Activated CD8-positive, alpha-beta T cell treated with anti-CD3 and anti-CD28 coated beads for 36 hours (primary cell): ENCODE results near the gene CYYR1. TPM values are rescaled to one million over a fixed set of nuclear protein-coding genes. Genes with fewer than 3 reads are reported as not detected.

Experiments
- ATAC-seq: fragments of 200-7000 bp; cut with Tn5 transposase; one replicate; pipeline ENCODE4 v1.10.0; 2021; ENCODE audit warnings: mild to moderate bottlenecking, moderate library complexity
- CTCF ChIA-PET: fragments of 350-600 bp; sonication (Branson Sonifier 250); formaldehyde crosslinking; loops from one replicate; lab custom pipeline; 2021; ENCODE audit warnings: antibody characterized with exemption; lab: Charles Lee
- POLR2A ChIA-PET: fragments of 350-600 bp; sonication (Branson Sonifier 250); formaldehyde crosslinking; loops from one replicate; lab custom pipeline; 2021; ENCODE audit warnings: antibody characterized with exemption; lab: Charles Lee
- DNase-seq: peaks from one replicate; pipeline ENCODE4 v3.0.0-alpha.2; 2020
- H3K27ac Mint-ChIP-seq: one replicate; pipeline ENCODE4 v1.8.0; 2021; ENCODE audit warnings: mild to moderate bottlenecking, mixed read lengths
- H3K27me3 Mint-ChIP-seq: one replicate; pipeline ENCODE4 v1.8.0; 2021; ENCODE audit warnings: mixed read lengths
- H3K36me3 Mint-ChIP-seq: one replicate; pipeline ENCODE4 v1.8.0; 2021; ENCODE audit warnings: low read depth, mixed read lengths
- H3K4me1 Mint-ChIP-seq: one replicate; pipeline ENCODE4 v1.8.0; 2021; ENCODE audit warnings: low read depth, mixed read lengths
- H3K4me3 Mint-ChIP-seq: one replicate; pipeline ENCODE4 v1.8.0; 2021; ENCODE audit warnings: mild to moderate bottlenecking, moderate library complexity, mixed read lengths
- H3K9me3 Mint-ChIP-seq: one replicate; pipeline ENCODE4 v1.8.0; 2021; ENCODE audit warnings: mixed read lengths
- CTCF ChIP-seq: fragments of 200-600 bp; IDR thresholded peaks from one replicate; pipeline ENCODE4 v1.8.0; 2022; ENCODE audit warnings: antibody characterized with exemption, mild to moderate bottlenecking
- intact Hi-C: fragments of 100-400 bp; cut with micrococcal nuclease; formaldehyde crosslinking; loops from one replicate; pipeline ENCODE4 v1.10.0; 2022
- total RNA-seq, 2 experiments: library from RNA; stranded (reverse); gene quantifications; one replicate each; pipeline ENCODE4 v1.2.3, GENCODE V29; 2021

The CYYR1 gene
- total RNA-seq, 2 experiments from 2014 or later, result not detected

- no peak overlapping the region for H3K27ac Mint-ChIP-seq
- DNase-seq (no peak), ATAC-seq (no peak)
- no peaks in the 10 kb centered on the region for H3K4me1 Mint-ChIP-seq
- no peaks in the 10 kb centered on the region for H3K9me3 Mint-ChIP-seq
- intact Hi-C loops, result no loop called here
- H3K36me3 Mint-ChIP-seq, result no peaks in the 10 kb centered on the region
- no peaks in the 10 kb centered on the region for H3K27me3 Mint-ChIP-seq
- no peak for TF ChIP-seq CTCF
- H3K4me3 Mint-ChIP-seq, result no peak overlapping the region
- POLR2A ChIA-PET, result no interaction called here
- CTCF ChIA-PET, result no interaction called here
Measured at GRCh38 chr21:26505211-26505610, 67.9 kb downstream of the CYYR1 start.

- no peak for TF ChIP-seq CTCF
- no peak for ATAC-seq
- intact Hi-C loops, result no loop called here
- H3K36me3 Mint-ChIP-seq, result no peaks in the 10 kb centered on the region
- ChIA-PET CTCF (no interaction called here), POLR2A (no interaction called here)
- no peak overlapping the region for H3K27ac Mint-ChIP-seq
- no peak for DNase-seq
- no peaks in the 10 kb centered on the region for H3K9me3 Mint-ChIP-seq
- H3K4me1 Mint-ChIP-seq, result no peaks in the 10 kb centered on the region
- H3K4me3 Mint-ChIP-seq, result no peak overlapping the region
- no peaks in the 10 kb centered on the region for H3K27me3 Mint-ChIP-seq
Measured at GRCh38 chr21:26503414-26503813, 69.7 kb downstream of the CYYR1 start.

- Mint-ChIP-seq H3K9me3 (no peaks in the 10 kb centered on the region), H3K27me3 (no peaks in the 10 kb centered on the region), H3K4me3 (no peak overlapping the region), H3K27ac (no peak overlapping the region), H3K36me3 (no peaks in the 10 kb centered on the region), H3K4me1 (no peaks in the 10 kb centered on the region)
- CTCF ChIA-PET, result no interaction called here
- intact Hi-C loops, result no loop called here
- DNase-seq (no peak), ATAC-seq (no peak)
- POLR2A ChIA-PET, result no interaction called here
- TF ChIP-seq CTCF, result no peak
Measured at GRCh38 chr21:26501495-26502021, 71.5 kb downstream of the CYYR1 start.

GRCh38 chr21:26499495-26499894 lies 73.6 kb downstream of the CYYR1 start:
- H3K36me3 Mint-ChIP-seq, result no peaks in the 10 kb centered on the region
- H3K27ac Mint-ChIP-seq, result no peak overlapping the region
- no peak for TF ChIP-seq CTCF
- ChIA-PET POLR2A (no interaction called here), CTCF (no interaction called here)
- H3K4me1 Mint-ChIP-seq, result no peaks in the 10 kb centered on the region
- no peaks in the 10 kb centered on the region for H3K9me3 Mint-ChIP-seq
- H3K4me3 Mint-ChIP-seq, result no peak overlapping the region
- intact Hi-C loops, result no loop called here
- ATAC-seq (no peak), DNase-seq (no peak)
- H3K27me3 Mint-ChIP-seq, result no peaks in the 10 kb centered on the region

GRCh38 chr21:26495283-26495849 lies 77.7 kb downstream of the CYYR1 start:
- intact Hi-C loops, result no loop called here
- Mint-ChIP-seq H3K4me3 (no peak overlapping the region), H3K27ac (no peak overlapping the region), H3K9me3 (no peaks in the 10 kb centered on the region), H3K27me3 (no peaks in the 10 kb centered on the region), H3K4me1 (no peaks in the 10 kb centered on the region), H3K36me3 (no peaks in the 10 kb centered on the region)
- no peak for TF ChIP-seq CTCF
- no peak for DNase-seq
- ATAC-seq, result no peak
- ChIA-PET POLR2A (no interaction called here), CTCF (no interaction called here)
